ENCODE results near the gene GLYATL1.

Gene GLYATL1

GRCh38 chr11:58939277-58939676, at the start of gene GLYATL1:
Gene GLYATL1, plus strand, starts transcription at chr11:58939488. Its CDS starts 7,600 bp downstream, at chr11:58947088.
- H3K4me3 ChIP-seq (ENCODE audit: low read depth, low read length) = no peak within 1 kb of the TSS
- H3K4me1 ChIP-seq (ENCODE audit: control insufficient read depth, insufficient read depth, low read length) = no peaks in the 10 kb centered on the region
- H3K27ac ChIP-seq (ENCODE audit: low read depth, low read length) = no peak within 1 kb of the TSS
- no peaks in the 10 kb centered on the region for H3K27me3 ChIP-seq (ENCODE audit: control insufficient read depth, insufficient read depth, low read length)
- no peak within 1 kb of the TSS for H3K9ac ChIP-seq (ENCODE audit: low read length)
- H3K9me3 ChIP-seq (ENCODE audit: control insufficient read depth, insufficient read depth, low read depth, low read length) = no peaks in the 10 kb centered on the region
- no peaks in the 10 kb centered on the region for H3K36me3 ChIP-seq (ENCODE audit: control insufficient read depth, insufficient read depth, low read length)

GRCh38 chr11:58893899-58894298, 45.4 kb upstream of the GLYATL1 start:
- H3K27me3 ChIP-seq (ENCODE audit: control insufficient read depth, insufficient read depth, low read length) = no peaks in the 10 kb centered on the region
- H3K27ac ChIP-seq (ENCODE audit: low read depth, low read length) = no peak overlapping the region
- no peak overlapping the region for H3K9ac ChIP-seq (ENCODE audit: low read length)
- H3K9me3 ChIP-seq (ENCODE audit: control insufficient read depth, insufficient read depth, low read depth, low read length) = no peaks in the 10 kb centered on the region
- H3K4me1 ChIP-seq (ENCODE audit: control insufficient read depth, insufficient read depth, low read length) = no peaks in the 10 kb centered on the region; the same call in 1 of the 2 replicates
- H3K36me3 ChIP-seq (ENCODE audit: control insufficient read depth, insufficient read depth, low read length) = no peaks in the 10 kb centered on the region
- H3K4me3 ChIP-seq (ENCODE audit: low read depth, low read length) = no peak overlapping the region

GRCh38 chr11:58898106-58898505, 41.2 kb upstream of the GLYATL1 start:
- H3K4me3 ChIP-seq (ENCODE audit: low read depth, low read length) = no peak overlapping the region
- H3K27ac ChIP-seq (ENCODE audit: low read depth, low read length) = no peak overlapping the region
- H3K9ac ChIP-seq (ENCODE audit: low read length) = no peak overlapping the region
- H3K4me1 ChIP-seq (ENCODE audit: control insufficient read depth, insufficient read depth, low read length) = peaks cover 4% of the 10 kb centered on the region
- no peaks in the 10 kb centered on the region for H3K9me3 ChIP-seq (ENCODE audit: control insufficient read depth, insufficient read depth, low read depth, low read length)
- H3K36me3 ChIP-seq (ENCODE audit: control insufficient read depth, insufficient read depth, low read length) = no peaks in the 10 kb centered on the region
- peaks cover 15% of the 10 kb centered on the region for H3K27me3 ChIP-seq (ENCODE audit: control insufficient read depth, insufficient read depth, low read length)

GRCh38 chr11:58900479-58901420, 38.5 kb upstream of the GLYATL1 start:
- H3K4me3 ChIP-seq (ENCODE audit: low read depth, low read length) = peak overlapping the region; percentile 47
- peaks cover 38% of the 10 kb centered on the region for H3K27me3 ChIP-seq (ENCODE audit: control insufficient read depth, insufficient read depth, low read length)
- no peak overlapping the region for H3K27ac ChIP-seq (ENCODE audit: low read depth, low read length)
- no peaks in the 10 kb centered on the region for H3K36me3 ChIP-seq (ENCODE audit: control insufficient read depth, insufficient read depth, low read length)
- H3K9ac ChIP-seq (ENCODE audit: low read length) = no peak overlapping the region
- H3K9me3 ChIP-seq (ENCODE audit: control insufficient read depth, insufficient read depth, low read depth, low read length) = no peaks in the 10 kb centered on the region
- peaks cover 4% of the 10 kb centered on the region; the same call in 1 of the 2 replicates for H3K4me1 ChIP-seq (ENCODE audit: control insufficient read depth, insufficient read depth, low read length)

- H3K4me1 ChIP-seq (ENCODE audit: control insufficient read depth, insufficient read depth, low read length) = peaks cover 4% of the 10 kb centered on the region; the same call in 1 of the 2 replicates
- H3K4me3 ChIP-seq (ENCODE audit: low read depth, low read length) = no peak overlapping the region
- H3K27ac ChIP-seq (ENCODE audit: low read depth, low read length) = no peak overlapping the region
- H3K9me3 ChIP-seq (ENCODE audit: control insufficient read depth, insufficient read depth, low read depth, low read length) = no peaks in the 10 kb centered on the region
- peaks cover 59% of the 10 kb centered on the region for H3K27me3 ChIP-seq (ENCODE audit: control insufficient read depth, insufficient read depth, low read length)
- H3K36me3 ChIP-seq (ENCODE audit: control insufficient read depth, insufficient read depth, low read length) = no peaks in the 10 kb centered on the region
- no peak overlapping the region for H3K9ac ChIP-seq (ENCODE audit: low read length)
Measured at GRCh38 chr11:58902881-58903280, 36.4 kb upstream of the GLYATL1 start.

- peak overlapping the region; percentile 80 for H3K4me3 ChIP-seq (ENCODE audit: low read depth, low read length)
- no peaks in the 10 kb centered on the region for H3K36me3 ChIP-seq (ENCODE audit: control insufficient read depth, insufficient read depth, low read length)
- H3K27me3 ChIP-seq (ENCODE audit: control insufficient read depth, insufficient read depth, low read length) = peaks cover 67% of the 10 kb centered on the region
- peak overlapping the region; percentile 75 for H3K9ac ChIP-seq (ENCODE audit: low read length)
- peaks cover 4% of the 10 kb centered on the region; the same call in 1 of the 2 replicates for H3K4me1 ChIP-seq (ENCODE audit: control insufficient read depth, insufficient read depth, low read length)
- no peaks in the 10 kb centered on the region for H3K9me3 ChIP-seq (ENCODE audit: control insufficient read depth, insufficient read depth, low read depth, low read length)
- no peak overlapping the region for H3K27ac ChIP-seq (ENCODE audit: low read depth, low read length)
Measured at GRCh38 chr11:58905011-58905720, 34.1 kb upstream of the GLYATL1 start.

- Histone ChIP-seq H3K27me3 (ENCODE audit: control insufficient read depth, insufficient read depth, low read length) (peaks cover 67% of the 10 kb centered on the region), H3K4me1 (ENCODE audit: control insufficient read depth, insufficient read depth, low read length) (peaks cover 4% of the 10 kb centered on the region; the same call in 1 of the 2 replicates), H3K9me3 (ENCODE audit: control insufficient read depth, insufficient read depth, low read depth, low read length) (no peaks in the 10 kb centered on the region), H3K36me3 (ENCODE audit: control insufficient read depth, insufficient read depth, low read length) (no peaks in the 10 kb centered on the region), H3K4me3 (ENCODE audit: low read depth, low read length) (peak overlapping the region; percentile 80), H3K9ac (ENCODE audit: low read length) (peak overlapping the region; percentile 75), H3K27ac (ENCODE audit: low read depth, low read length) (no peak overlapping the region)
Measured at GRCh38 chr11:58905721-58906547, 33.4 kb upstream of the GLYATL1 start.

- Histone ChIP-seq H3K27ac (ENCODE audit: low read depth, low read length) (no peak overlapping the region), H3K4me1 (ENCODE audit: control insufficient read depth, insufficient read depth, low read length) (no peaks in the 10 kb centered on the region; the same call in 1 of the 2 replicates), H3K36me3 (ENCODE audit: control insufficient read depth, insufficient read depth, low read length) (no peaks in the 10 kb centered on the region), H3K9ac (ENCODE audit: low read length) (no peak overlapping the region), H3K9me3 (ENCODE audit: control insufficient read depth, insufficient read depth, low read depth, low read length) (no peaks in the 10 kb centered on the region), H3K4me3 (ENCODE audit: low read depth, low read length) (no peak overlapping the region), H3K27me3 (ENCODE audit: control insufficient read depth, insufficient read depth, low read length) (peaks cover 55% of the 10 kb centered on the region)
Measured at GRCh38 chr11:58907780-58908179, 31.5 kb upstream of the GLYATL1 start.

GRCh38 chr11:58912124-58912523, 27.2 kb upstream of the GLYATL1 start:
- Histone ChIP-seq H3K4me3 (ENCODE audit: low read depth, low read length) (no peak overlapping the region), H3K27me3 (ENCODE audit: control insufficient read depth, insufficient read depth, low read length) (peaks cover 15% of the 10 kb centered on the region), H3K27ac (ENCODE audit: low read depth, low read length) (no peak overlapping the region)

GRCh38 chr11:58913685-58914084, 25.6 kb upstream of the GLYATL1 start:
- H3K36me3 ChIP-seq (ENCODE audit: control insufficient read depth, insufficient read depth, low read length) = no peaks in the 10 kb centered on the region
- peaks cover 27% of the 10 kb centered on the region for H3K9me3 ChIP-seq (ENCODE audit: control insufficient read depth, insufficient read depth, low read depth, low read length)
- no peak overlapping the region for H3K27ac ChIP-seq (ENCODE audit: low read depth, low read length)

More at GRCh38 chr11:58912124-58912523, 27.2 kb upstream of the GLYATL1 start:
- Histone ChIP-seq H3K36me3 (ENCODE audit: control insufficient read depth, insufficient read depth, low read length) (no peaks in the 10 kb centered on the region), H3K4me1 (ENCODE audit: control insufficient read depth, insufficient read depth, low read length) (no peaks in the 10 kb centered on the region), H3K9me3 (ENCODE audit: control insufficient read depth, insufficient read depth, low read depth, low read length) (peaks cover 18% of the 10 kb centered on the region), H3K9ac (ENCODE audit: low read length) (no peak overlapping the region)

More at GRCh38 chr11:58913685-58914084, 25.6 kb upstream of the GLYATL1 start:
- Histone ChIP-seq H3K9ac (ENCODE audit: low read length) (no peak overlapping the region), H3K27me3 (ENCODE audit: control insufficient read depth, insufficient read depth, low read length) (peaks cover under 1% of the 10 kb centered on the region; the same call in 1 of the 2 replicates), H3K4me3 (ENCODE audit: low read depth, low read length) (no peak overlapping the region), H3K4me1 (ENCODE audit: control insufficient read depth, insufficient read depth, low read length) (no peaks in the 10 kb centered on the region)
